Measurements from ENCODE around the gene MAST3.
"Not testable (repeated sequence)": the region's sequence is repeated elsewhere in the genome, so short reads cannot be mapped to it uniquely, and the experiment has no call there.

Gene MAST3

GRCh38 chr19:18089096-18089541 lies 8.5 kb upstream of the MAST3 start:
- H3K27ac ChIP-seq (ENCODE audit: low read depth, low read length); H3K4me3 ChIP-seq (ENCODE audit: low read depth, low read length); H3K9me3 ChIP-seq (ENCODE audit: control insufficient read depth, insufficient read depth, low read depth, low read length); H3K4me1 ChIP-seq (ENCODE audit: control insufficient read depth, insufficient read depth, low read length); H3K9ac ChIP-seq (ENCODE audit: low read length); H3K36me3 ChIP-seq (ENCODE audit: control insufficient read depth, insufficient read depth, low read length); H3K27me3 ChIP-seq (ENCODE audit: control insufficient read depth, insufficient read depth, low read length): not testable (repeated sequence)

- H3K36me3 ChIP-seq (ENCODE audit: control insufficient read depth, insufficient read depth, low read length): no peaks in the 10 kb centered on the region
- H3K27me3 ChIP-seq (ENCODE audit: control insufficient read depth, insufficient read depth, low read length): no peaks in the 10 kb centered on the region
- H3K27ac ChIP-seq (ENCODE audit: low read depth, low read length): no peak overlapping the region
- H3K9ac ChIP-seq (ENCODE audit: low read length): no peak overlapping the region
- no peaks in the 10 kb centered on the region for H3K9me3 ChIP-seq (ENCODE audit: control insufficient read depth, insufficient read depth, low read depth, low read length)
- H3K4me3 ChIP-seq (ENCODE audit: low read depth, low read length): no peak overlapping the region
- H3K4me1 ChIP-seq (ENCODE audit: control insufficient read depth, insufficient read depth, low read length): no peaks in the 10 kb centered on the region
Measured at GRCh38 chr19:18089726-18090125, 7.9 kb upstream of the MAST3 start.

- no peaks in the 10 kb centered on the region for H3K9me3 ChIP-seq (ENCODE audit: control insufficient read depth, insufficient read depth, low read depth, low read length)
- no peaks in the 10 kb centered on the region for H3K27me3 ChIP-seq (ENCODE audit: control insufficient read depth, insufficient read depth, low read length)
- no peak overlapping the region for H3K27ac ChIP-seq (ENCODE audit: low read depth, low read length)
- no peaks in the 10 kb centered on the region for H3K4me1 ChIP-seq (ENCODE audit: control insufficient read depth, insufficient read depth, low read length)
- no peaks in the 10 kb centered on the region for H3K36me3 ChIP-seq (ENCODE audit: control insufficient read depth, insufficient read depth, low read length)
- no peak overlapping the region for H3K9ac ChIP-seq (ENCODE audit: low read length)
- H3K4me3 ChIP-seq (ENCODE audit: low read depth, low read length): no peak overlapping the region
Measured at GRCh38 chr19:18090545-18091216, 6.9 kb upstream of the MAST3 start.

GRCh38 chr19:18091217-18091608 lies 6.4 kb upstream of the MAST3 start:
- no peak overlapping the region for H3K4me3 ChIP-seq (ENCODE audit: low read depth, low read length)
- no peaks in the 10 kb centered on the region for H3K9me3 ChIP-seq (ENCODE audit: control insufficient read depth, insufficient read depth, low read depth, low read length)
- no peaks in the 10 kb centered on the region for H3K27me3 ChIP-seq (ENCODE audit: control insufficient read depth, insufficient read depth, low read length)
- no peaks in the 10 kb centered on the region for H3K4me1 ChIP-seq (ENCODE audit: control insufficient read depth, insufficient read depth, low read length)
- H3K9ac ChIP-seq (ENCODE audit: low read length): no peak overlapping the region
- H3K27ac ChIP-seq (ENCODE audit: low read depth, low read length): no peak overlapping the region
- H3K36me3 ChIP-seq (ENCODE audit: control insufficient read depth, insufficient read depth, low read length): no peaks in the 10 kb centered on the region

- Histone ChIP-seq H3K4me1 (ENCODE audit: control insufficient read depth, insufficient read depth, low read length) (peaks cover 7% of the 10 kb centered on the region), H3K9ac (ENCODE audit: low read length) (no peak overlapping the region), H3K9me3 (ENCODE audit: control insufficient read depth, insufficient read depth, low read depth, low read length) (no peaks in the 10 kb centered on the region), H3K27me3 (ENCODE audit: control insufficient read depth, insufficient read depth, low read length) (peaks cover 9% of the 10 kb centered on the region), H3K36me3 (ENCODE audit: control insufficient read depth, insufficient read depth, low read length) (no peaks in the 10 kb centered on the region), H3K4me3 (ENCODE audit: low read depth, low read length) (no peak overlapping the region), H3K27ac (ENCODE audit: low read depth, low read length) (no peak overlapping the region)
Measured at GRCh38 chr19:18093439-18094161, 4.0 kb upstream of the MAST3 start.

GRCh38 chr19:18096258-18096657 lies 1.3 kb upstream of the MAST3 start:
- H3K9me3 ChIP-seq (ENCODE audit: control insufficient read depth, insufficient read depth, low read depth, low read length): no peaks in the 10 kb centered on the region
- no peak overlapping the region for H3K27ac ChIP-seq (ENCODE audit: low read depth, low read length)
- no peaks in the 10 kb centered on the region for H3K36me3 ChIP-seq (ENCODE audit: control insufficient read depth, insufficient read depth, low read length)
- H3K9ac ChIP-seq (ENCODE audit: low read length): no peak overlapping the region
- H3K27me3 ChIP-seq (ENCODE audit: control insufficient read depth, insufficient read depth, low read length): peaks cover 21% of the 10 kb centered on the region
- no peak overlapping the region for H3K4me3 ChIP-seq (ENCODE audit: low read depth, low read length)
- peaks cover 15% of the 10 kb centered on the region for H3K4me1 ChIP-seq (ENCODE audit: control insufficient read depth, insufficient read depth, low read length)

GRCh38 chr19:18097993-18098890 lies 664 bp downstream of the MAST3 start:
- H3K27ac ChIP-seq (ENCODE audit: low read depth, low read length): no peak overlapping the region
- H3K9me3 ChIP-seq (ENCODE audit: control insufficient read depth, insufficient read depth, low read depth, low read length): no peaks in the 10 kb centered on the region
- H3K27me3 ChIP-seq (ENCODE audit: control insufficient read depth, insufficient read depth, low read length): peaks cover 21% of the 10 kb centered on the region
- no peaks in the 10 kb centered on the region for H3K36me3 ChIP-seq (ENCODE audit: control insufficient read depth, insufficient read depth, low read length)
- H3K4me1 ChIP-seq (ENCODE audit: control insufficient read depth, insufficient read depth, low read length): peaks cover 15% of the 10 kb centered on the region
- no peak overlapping the region for H3K9ac ChIP-seq (ENCODE audit: low read length)
- peak overlapping the region; percentile 77 for H3K4me3 ChIP-seq (ENCODE audit: low read depth, low read length)

GRCh38 chr19:18098891-18099622 lies 1.5 kb downstream of the MAST3 start:
- Histone ChIP-seq H3K4me3 (ENCODE audit: low read depth, low read length) (peak overlapping the region; percentile 77), H3K4me1 (ENCODE audit: control insufficient read depth, insufficient read depth, low read length) (peaks cover 15% of the 10 kb centered on the region), H3K36me3 (ENCODE audit: control insufficient read depth, insufficient read depth, low read length) (no peaks in the 10 kb centered on the region), H3K27ac (ENCODE audit: low read depth, low read length) (no peak overlapping the region), H3K9ac (ENCODE audit: low read length) (no peak overlapping the region), H3K9me3 (ENCODE audit: control insufficient read depth, insufficient read depth, low read depth, low read length) (no peaks in the 10 kb centered on the region), H3K27me3 (ENCODE audit: control insufficient read depth, insufficient read depth, low read length) (peaks cover 21% of the 10 kb centered on the region)

GRCh38 chr19:18099623-18099995 lies 2.0 kb downstream of the MAST3 start:
- no peaks in the 10 kb centered on the region for H3K36me3 ChIP-seq (ENCODE audit: control insufficient read depth, insufficient read depth, low read length)
- no peak overlapping the region for H3K4me3 ChIP-seq (ENCODE audit: low read depth, low read length)
- H3K9me3 ChIP-seq (ENCODE audit: control insufficient read depth, insufficient read depth, low read depth, low read length): no peaks in the 10 kb centered on the region
- H3K4me1 ChIP-seq (ENCODE audit: control insufficient read depth, insufficient read depth, low read length): peaks cover 15% of the 10 kb centered on the region
- H3K9ac ChIP-seq (ENCODE audit: low read length): no peak overlapping the region
- peaks cover 21% of the 10 kb centered on the region for H3K27me3 ChIP-seq (ENCODE audit: control insufficient read depth, insufficient read depth, low read length)
- no peak overlapping the region for H3K27ac ChIP-seq (ENCODE audit: low read depth, low read length)

GRCh38 chr19:18100710-18101109 lies 3.1 kb downstream of the MAST3 start:
- no peaks in the 10 kb centered on the region for H3K36me3 ChIP-seq (ENCODE audit: control insufficient read depth, insufficient read depth, low read length)
- H3K4me1 ChIP-seq (ENCODE audit: control insufficient read depth, insufficient read depth, low read length): peaks cover 15% of the 10 kb centered on the region
- H3K9me3 ChIP-seq (ENCODE audit: control insufficient read depth, insufficient read depth, low read depth, low read length): no peaks in the 10 kb centered on the region
- H3K27me3 ChIP-seq (ENCODE audit: control insufficient read depth, insufficient read depth, low read length): peaks cover 21% of the 10 kb centered on the region
- H3K4me3 ChIP-seq (ENCODE audit: low read depth, low read length): no peak overlapping the region
- no peak overlapping the region for H3K9ac ChIP-seq (ENCODE audit: low read length)
- no peak overlapping the region for H3K27ac ChIP-seq (ENCODE audit: low read depth, low read length)

Measured in HUES6 (cell line).